SU-DHL-6 (cell line): Measurements from ENCODE around the gene APOC3.

Source experiments
- CTCF ChIP-seq: fragments of 200-600 bp; sonication (generic); IDR thresholded peaks from one replicate; pipeline ENCODE4 v1.5.1; 2017; ENCODE audit warnings: antibody characterized with exemption, mild to moderate bottlenecking, low read length, moderate library complexity; ENCODE audit not compliant: insufficient read depth, poor library complexity, severe bottlenecking
- EZH2phosphoT487 ChIP-seq: fragments of 200-600 bp; sonication (generic), shearing (Covaris generic); conservative IDR thresholded peaks from 2 replicates; pipeline ENCODE4 v1.6.1; 2018; ENCODE audit warnings: mild to moderate bottlenecking, antibody characterized with exemption, low read length, moderate library complexity, mixed read lengths

- no peak for TF ChIP-seq CTCF
- no peak for TF ChIP-seq EZH2phosphoT487
These were observed 829 bp upstream of the APOC3 start for GRCh38 chr11:116828632-116829524.
